Mammary epithelial cell (primary cell): Measurements from ENCODE around the gene TSPEAR.

Experiments
- CTCF ChIP-seq, 2 donors: IDR thresholded peaks in 1 of 2; conservative IDR thresholded peaks in 1 of 2; 2 replicates each; pipeline ENCODE4 v1.5.1; 2011 to 2012; ENCODE audit warnings: inconsistent platforms in 2 of 2, low read length in 2 of 2, mild to moderate bottlenecking in 2 of 2, control low read depth in 1 of 2, low read depth in 1 of 2; ENCODE audit not compliant: insufficient read depth in 1 of 2; ENCODE audit errors: extremely low read depth in 1 of 2
- EZH2 ChIP-seq: IDR thresholded peaks from 2 replicates; pipeline ENCODE4 v1.6.1; 2012; ENCODE audit warnings: low read length, inconsistent platforms, borderline replicate concordance

DNA sequence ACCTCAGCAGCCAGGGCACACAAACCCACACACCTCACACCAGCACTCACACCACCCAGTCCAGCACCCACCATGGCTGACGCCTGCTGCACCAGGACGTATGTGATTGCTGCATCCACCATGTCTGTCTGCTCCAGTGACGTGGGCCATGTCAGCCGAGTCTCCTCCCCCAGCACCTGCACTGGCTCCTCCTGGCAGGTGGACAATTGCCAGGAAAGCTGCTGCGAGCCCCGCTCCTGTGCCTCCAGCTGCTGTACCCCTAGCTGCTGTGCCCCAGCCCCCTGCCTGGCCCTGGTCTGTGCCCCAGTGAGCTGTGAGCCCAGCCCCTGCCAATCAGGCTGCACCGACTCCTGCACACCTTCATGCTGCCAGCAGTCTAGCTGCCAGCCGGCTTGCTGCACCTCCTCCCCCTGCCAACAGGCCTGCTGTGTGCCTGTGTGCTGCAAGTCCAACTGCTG, 99.3 kb downstream of the TSPEAR start, which contains the start of gene KRTAP10-8:
- TF ChIP-seq CTCF (conservative IDR thresholded peaks at IDR 0.05 in 1 of 2, IDR thresholded peaks at IDR 0.05 in 1 of 2; ENCODE audit: extremely low read depth in 1 of 2, insufficient read depth in 1 of 2, low read depth in 1 of 2, low read length in 2 of 2) (no peak), EZH2 (no peak)
